ENCODE data around the gene WWC2. TPM values are rescaled to one million over a fixed set of nuclear protein-coding genes. Genes with fewer than 3 reads are reported as not detected.
A peak's percentile ranks its signal among the peaks of the same experiment; 100 is the strongest.

WWC2 gene
- total and polyA plus RNA-seq, 2 experiments from 2014 or later: 50.5 to 74.2 TPM

DNA sequence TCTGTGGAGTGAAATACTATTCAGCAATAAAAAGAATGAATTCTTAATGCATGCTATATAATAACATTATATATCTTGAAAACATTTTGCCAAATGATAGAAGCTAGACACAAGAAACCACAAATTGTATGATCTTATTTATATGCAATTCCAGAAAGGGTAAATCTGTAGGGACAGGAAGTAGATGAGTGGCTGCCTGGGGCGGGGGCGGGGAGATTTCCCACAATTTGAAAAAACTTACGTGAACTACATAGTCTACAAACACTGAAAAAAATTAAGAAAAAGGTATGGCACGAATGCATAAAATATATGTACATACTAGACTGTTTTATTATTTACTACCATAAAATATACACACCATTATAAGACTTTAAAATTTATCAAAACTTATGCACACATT lies 81.6 kb downstream of the WWC2 start:
- TF ChIP-seq ZNF114 (CRISPR knock-in tag; IDR thresholded peaks at IDR 0.05) (no peak), POLR2AphosphoS5 (IDR thresholded peaks at IDR 0.05; ENCODE audit: low read depth) (no peak), NANOG (IDR thresholded peaks at IDR 0.05; ENCODE audit: borderline replicate concordance) (no peak), EZH2phosphoT487 (IDR thresholded peaks at IDR 0.05; ENCODE audit: unreplicated experiment) (no peak), REST (IDR thresholded peaks at IDR 0.05; ENCODE audit: unreplicated experiment) (no peak), CREB1 (CRISPR knock-in tag; IDR thresholded peaks at IDR 0.05; ENCODE audit: low read depth) (no peak), JUNB (IDR thresholded peaks at IDR 0.05; ENCODE audit: unreplicated experiment) (no peak), CTCF (conservative IDR thresholded peaks at IDR 0.05; ENCODE audit: low read depth in 2 of 2) (no peak), EZH2 (IDR thresholded peaks at IDR 0.05; ENCODE audit: low read depth, unreplicated experiment) (no peak), STAT1 (IDR thresholded peaks at IDR 0.05; ENCODE audit: unreplicated experiment) (no peak), ETS1 (IDR thresholded peaks at IDR 0.05) (no peak), ZNF331 (CRISPR knock-in tag; IDR thresholded peaks at IDR 0.05; ENCODE audit: low read depth) (no peak)
- TF ChIP-seq, protein P1, sequence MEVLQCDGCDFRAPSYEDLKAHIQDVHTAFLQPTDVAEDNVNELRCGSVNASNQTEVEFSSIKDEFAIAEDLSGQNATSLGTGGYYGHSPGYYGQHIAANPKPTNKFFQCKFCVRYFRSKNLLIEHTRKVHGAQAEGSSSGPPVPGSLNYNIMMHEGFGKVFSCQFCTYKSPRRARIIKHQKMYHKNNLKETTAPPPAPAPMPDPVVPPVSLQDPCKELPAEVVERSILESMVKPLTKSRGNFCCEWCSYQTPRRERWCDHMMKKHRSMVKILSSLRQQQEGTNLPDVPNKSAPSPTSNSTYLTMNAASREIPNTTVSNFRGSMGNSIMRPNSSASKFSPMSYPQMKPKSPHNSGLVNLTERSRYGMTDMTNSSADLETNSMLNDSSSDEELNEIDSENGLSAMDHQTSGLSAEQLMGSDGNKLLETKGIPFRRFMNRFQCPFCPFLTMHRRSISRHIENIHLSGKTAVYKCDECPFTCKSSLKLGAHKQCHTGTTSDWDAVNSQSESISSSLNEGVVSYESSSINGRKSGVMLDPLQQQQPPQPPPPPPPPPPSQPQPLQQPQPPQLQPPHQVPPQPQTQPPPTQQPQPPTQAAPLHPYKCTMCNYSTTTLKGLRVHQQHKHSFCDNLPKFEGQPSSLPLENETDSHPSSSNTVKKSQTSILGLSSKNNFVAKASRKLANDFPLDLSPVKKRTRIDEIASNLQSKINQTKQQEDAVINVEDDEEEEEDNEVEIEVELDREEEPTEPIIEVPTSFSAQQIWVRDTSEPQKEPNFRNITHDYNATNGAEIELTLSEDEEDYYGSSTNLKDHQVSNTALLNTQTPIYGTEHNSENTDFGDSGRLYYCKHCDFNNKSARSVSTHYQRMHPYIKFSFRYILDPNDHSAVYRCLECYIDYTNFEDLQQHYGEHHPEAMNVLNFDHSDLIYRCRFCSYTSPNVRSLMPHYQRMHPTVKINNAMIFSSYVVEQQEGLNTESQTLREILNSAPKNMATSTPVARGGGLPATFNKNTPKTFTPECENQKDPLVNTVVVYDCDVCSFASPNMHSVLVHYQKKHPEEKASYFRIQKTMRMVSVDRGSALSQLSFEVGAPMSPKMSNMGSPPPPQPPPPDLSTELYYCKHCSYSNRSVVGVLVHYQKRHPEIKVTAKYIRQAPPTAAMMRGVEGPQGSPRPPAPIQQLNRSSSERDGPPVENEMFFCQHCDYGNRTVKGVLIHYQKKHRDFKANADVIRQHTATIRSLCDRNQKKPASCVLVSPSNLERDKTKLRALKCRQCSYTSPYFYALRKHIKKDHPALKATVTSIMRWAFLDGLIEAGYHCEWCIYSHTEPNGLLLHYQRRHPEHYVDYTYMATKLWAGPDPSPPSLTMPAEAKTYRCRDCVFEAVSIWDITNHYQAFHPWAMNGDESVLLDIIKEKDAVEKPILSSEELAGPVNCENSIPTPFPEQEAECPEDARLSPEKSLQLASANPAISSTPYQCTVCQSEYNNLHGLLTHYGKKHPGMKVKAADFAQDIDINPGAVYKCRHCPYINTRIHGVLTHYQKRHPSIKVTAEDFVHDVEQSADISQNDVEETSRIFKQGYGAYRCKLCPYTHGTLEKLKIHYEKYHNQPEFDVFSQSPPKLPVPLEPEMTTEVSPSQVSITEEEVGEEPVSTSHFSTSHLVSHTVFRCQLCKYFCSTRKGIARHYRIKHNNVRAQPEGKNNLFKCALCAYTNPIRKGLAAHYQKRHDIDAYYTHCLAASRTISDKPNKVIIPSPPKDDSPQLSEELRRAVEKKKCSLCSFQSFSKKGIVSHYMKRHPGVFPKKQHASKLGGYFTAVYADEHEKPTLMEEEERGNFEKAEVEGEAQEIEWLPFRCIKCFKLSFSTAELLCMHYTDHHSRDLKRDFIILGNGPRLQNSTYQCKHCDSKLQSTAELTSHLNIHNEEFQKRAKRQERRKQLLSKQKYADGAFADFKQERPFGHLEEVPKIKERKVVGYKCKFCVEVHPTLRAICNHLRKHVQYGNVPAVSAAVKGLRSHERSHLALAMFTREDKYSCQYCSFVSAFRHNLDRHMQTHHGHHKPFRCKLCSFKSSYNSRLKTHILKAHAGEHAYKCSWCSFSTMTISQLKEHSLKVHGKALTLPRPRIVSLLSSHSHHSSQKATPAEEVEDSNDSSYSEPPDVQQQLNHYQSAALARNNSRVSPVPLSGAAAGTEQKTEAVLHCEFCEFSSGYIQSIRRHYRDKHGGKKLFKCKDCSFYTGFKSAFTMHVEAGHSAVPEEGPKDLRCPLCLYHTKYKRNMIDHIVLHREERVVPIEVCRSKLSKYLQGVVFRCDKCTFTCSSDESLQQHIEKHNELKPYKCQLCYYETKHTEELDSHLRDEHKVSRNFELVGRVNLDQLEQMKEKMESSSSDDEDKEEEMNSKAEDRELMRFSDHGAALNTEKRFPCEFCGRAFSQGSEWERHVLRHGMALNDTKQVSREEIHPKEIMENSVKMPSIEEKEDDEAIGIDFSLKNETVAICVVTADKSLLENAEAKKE (CRISPR knock-in tag; IDR thresholded peaks at IDR 0.05): no peak
- peak overlapping the region; percentile 29 for H3K4me3 ChIP-seq
- no peak overlapping the region for H2AFZ ChIP-seq
- ATAC-seq: no peak
- 0 out of 2 replicates have a peak overlapping the region, but pooled peaks have one; percentile 63 for H3K27ac Mint-ChIP-seq
- peaks cover 82% of the 10 kb centered on the region for H3K4me1 Mint-ChIP-seq
- DNase-seq (ENCODE audit: low spot score): no peak
- peaks cover 8% of the 10 kb centered on the region; the same call in 1 of the 2 replicates for H3F3A ChIP-seq (replicated peaks; ENCODE audit: low read depth)
- peak overlapping the region; percentile 56 for H3K4me2 ChIP-seq
- peaks cover 87% of the 10 kb centered on the region for H3K79me2 ChIP-seq (replicated peaks; ENCODE audit: insufficient read depth)
- peak overlapping the region; percentile 50; the same call in 1 of the 2 replicates for H3K27ac ChIP-seq (ENCODE audit: low read depth)
- H3K36me3 ChIP-seq (ENCODE audit: insufficient read depth): no peaks in the 10 kb centered on the region
- H3K4me1 ChIP-seq (ENCODE audit: insufficient read depth): peaks cover 82% of the 10 kb centered on the region
- H3K27me3 ChIP-seq (ENCODE audit: insufficient read depth): no peaks in the 10 kb centered on the region
- no peaks in the 10 kb centered on the region for H3K9me2 ChIP-seq (ENCODE audit: insufficient read depth)
- peaks cover 8% of the 10 kb centered on the region; the same call in 2 of the 3 replicates for H3K9me3 Mint-ChIP-seq
- H3K27me3 Mint-ChIP-seq (ENCODE audit: insufficient read depth, low read depth, poor library complexity): peaks cover 11% of the 10 kb centered on the region
- H3K4me3 Mint-ChIP-seq: peak overlapping the region; percentile 30; the same call in 1 of the 3 replicates
- H3K36me3 Mint-ChIP-seq (ENCODE audit: low read depth): peaks cover 22% of the 10 kb centered on the region
- H4K20me1 ChIP-seq (replicated peaks; ENCODE audit: insufficient read depth): no peaks in the 10 kb centered on the region
